Measurements from ENCODE around the gene SH3BP5L. TPM values are rescaled to one million over a fixed set of nuclear protein-coding genes. Genes with fewer than 3 reads are reported as not detected.

Gene SH3BP5L
- total and polyA plus RNA-seq, 2 of the 8 experiments (the other 6 are each of a cell fraction or from before 2014, with no cell fraction given) = 20.2 to 28.4 TPM

DNA sequence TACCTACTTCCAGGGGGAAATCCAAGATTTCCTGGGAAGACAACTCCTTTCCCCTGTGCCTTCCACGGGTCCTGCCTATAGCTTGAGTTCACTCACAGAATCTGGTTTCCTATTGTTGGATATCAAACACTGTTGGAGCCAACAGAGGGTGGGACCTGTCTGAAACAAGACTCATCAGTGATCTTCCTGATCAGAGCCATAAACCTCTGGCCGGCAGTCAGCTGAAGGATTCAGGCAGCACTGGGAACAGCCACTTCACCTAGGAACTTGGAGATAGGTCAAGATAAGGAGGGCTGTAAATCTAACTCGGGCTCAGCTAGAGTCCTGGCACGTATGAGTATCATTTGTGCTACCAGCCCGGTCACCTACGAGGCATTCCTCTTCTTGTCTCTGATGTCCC is 23.3 kb downstream of the SH3BP5L start:
- Histone ChIP-seq H3K27ac (ENCODE audit: low read depth, low read length) (no peak overlapping the region), H3K56ac (replicated peaks; ENCODE audit: insufficient read length, low read depth, low read length) (no peak overlapping the region), H3K9ac (replicated peaks in 1 of 4; ENCODE audit: extremely low read depth in 1 of 4, low read depth in 3 of 4, low read length in 3 of 4) (no peak overlapping the region), H3K4me2 (ENCODE audit: insufficient read depth in 1 of 2, low read depth in 2 of 2, low read length in 2 of 2) (no peak overlapping the region), H3K4me3 (ENCODE audit: extremely low read depth in 1 of 4, insufficient read depth in 2 of 4, low read depth in 3 of 4, low read length in 4 of 4) (no peak overlapping the region), H3K27me3 (replicated peaks in 1 of 4; ENCODE audit: control insufficient read depth in 3 of 4, extremely low read depth in 1 of 4, insufficient read depth in 3 of 4, low read length in 3 of 4) (no peaks in the 10 kb centered on the region), H3K36me3 (ENCODE audit: control insufficient read depth in 2 of 4, insufficient read depth in 4 of 4, low read length in 3 of 4) (no peaks in the 10 kb centered on the region), H2BK5ac (ENCODE audit: low read depth, low read length) (no peak overlapping the region), H3K23me2 (ENCODE audit: low read depth, low read length) (no peaks in the 10 kb centered on the region), H3K18ac (ENCODE audit: extremely low read depth, low read length) (no peak overlapping the region), H2BK120ac (replicated peaks; ENCODE audit: low read depth, low read length) (no peak overlapping the region), H2BK12ac (ENCODE audit: low read depth, low read length) (no peak overlapping the region), H4K5ac (ENCODE audit: insufficient read length, low read depth, low read length) (no peak overlapping the region), H2BK20ac (ENCODE audit: low read length) (no peak overlapping the region), H3K14ac (ENCODE audit: insufficient read length) (no peak overlapping the region), H3K79me1 (ENCODE audit: low read depth, low read length) (no peaks in the 10 kb centered on the region), H3K4ac (replicated peaks; ENCODE audit: insufficient read length, low read depth, low read length) (no peak overlapping the region), H4K8ac (ENCODE audit: extremely low read depth, insufficient read depth, low read length) (no peak overlapping the region), H3K4me1 (replicated peaks in 1 of 4; ENCODE audit: control insufficient read depth in 3 of 4, insufficient read depth in 4 of 4, low read length in 3 of 4) (no peaks in the 10 kb centered on the region), H4K20me1 (replicated peaks in 1 of 2; ENCODE audit: control insufficient read depth in 1 of 2, insufficient read depth in 2 of 2, low read length in 2 of 2) (no peaks in the 10 kb centered on the region), H3K79me2 (ENCODE audit: control insufficient read depth in 1 of 2, insufficient read depth in 2 of 2, low read length in 2 of 2) (no peaks in the 10 kb centered on the region), H2AK5ac (ENCODE audit: low read depth, low read length) (no peak overlapping the region), H3K23ac (ENCODE audit: insufficient read length) (no peak overlapping the region), H2AFZ (ENCODE audit: low read length) (no peak overlapping the region), H2BK15ac (ENCODE audit: low read length) (no peak overlapping the region), H3K9me3 (ENCODE audit: insufficient read depth in 2 of 2, low read depth in 1 of 2, low read length in 1 of 2) (peaks cover 34 to 64% of the 10 kb centered on the region in 2 experiments), H4K91ac (replicated peaks; ENCODE audit: insufficient read length, low read length) (no peak overlapping the region)
- ChIA-PET POLR2A (ENCODE audit: partially characterized antibody) (no interaction called here), CTCF (ENCODE audit: partially characterized antibody) (no interaction called here)
- WGBS, 2 experiments (ENCODE audit: extremely low coverage in 1 of 2, insufficient coverage in 1 of 2, insufficient read length in 1 of 2, insufficient replicate concordance in 2 of 2, low coverage in 1 of 2, low lambda C conversion rate in 2 of 2, missing lambda C conversion rate in 1 of 2) = 83% methylated on average over 6 of the region's 6 CpGs; no CpG with 5 or more reads in 1 of the 2 experiments
- FAIRE-seq (no peak), DNase-seq (ENCODE audit: low read depth in 1 of 2, low spot score in 2 of 2) (no peak)
- TF ChIP-seq JUND (IDR thresholded peaks at IDR 0.05; ENCODE audit: low read length) = no peak
- TF ChIP-seq MAX (IDR thresholded peaks at IDR 0.05) = no peak
- TF ChIP-seq TAF1 (IDR thresholded peaks at IDR 0.05; ENCODE audit: low read depth, low read length) = no peak
- TF ChIP-seq USF2 (IDR thresholded peaks at IDR 0.05; ENCODE audit: low read length) = no peak
- TF ChIP-seq TBP (IDR thresholded peaks at IDR 0.05; ENCODE audit: low read depth, low read length) = no peak

Measured in H1 (cell line).